CD4-positive, alpha-beta T cell treated with Interleukin-6 at 100 ng/mL for 8 hours (primary cell): ENCODE results near the gene PSME1.

ENCODE experiments used
- DNase-seq: peaks from one replicate; pipeline ENCODE4 v3.0.0-alpha.2; 2020; ENCODE audit warnings: mixed read lengths, low spot score

The PSME1 gene

GRCh38 chr14:24147761-24148428, 11.9 kb downstream of the PSME1 start:
- no peak for DNase-seq

GRCh38 chr14:24149302-24149969, 13.4 kb downstream of the PSME1 start:
- no peak for DNase-seq

- no peak for DNase-seq
Measured at GRCh38 chr14:24150061-24150460, 14.1 kb downstream of the PSME1 start.

- DNase-seq, result no peak
Measured at GRCh38 chr14:24150567-24150966, 14.6 kb downstream of the PSME1 start.

- no peak for DNase-seq
Measured at GRCh38 chr14:24150993-24151392, 15.0 kb downstream of the PSME1 start.

- no peak for DNase-seq
Measured at GRCh38 chr14:24151404-24152080, 15.5 kb downstream of the PSME1 start.

GRCh38 chr14:24155100-24155499, 19.1 kb downstream of the PSME1 start:
- no peak for DNase-seq

GRCh38 chr14:24156840-24157239, 20.8 kb downstream of the PSME1 start:
- DNase-seq, result no peak

- no peak for DNase-seq
Measured at GRCh38 chr14:24157331-24157730, 21.3 kb downstream of the PSME1 start.

GRCh38 chr14:24159777-24160498, 23.9 kb downstream of the PSME1 start:
- no peak for DNase-seq

- DNase-seq, result no peak
Measured at GRCh38 chr14:24160499-24160849, 24.5 kb downstream of the PSME1 start.

- DNase-seq, result peak; percentile 96
Measured at GRCh38 chr14:24160850-24161804, 25.1 kb downstream of the PSME1 start, which contains the start of gene IRF9. TSS of gene IRF9 (plus strand) at chr14:24161265. CDS start at chr14:24162145, 880 bp downstream.

- DNase-seq, result no peak
Measured at GRCh38 chr14:24162093-24162492, 26.1 kb downstream of the PSME1 start.

GRCh38 chr14:24164518-24164991, 28.6 kb downstream of the PSME1 start:
- no peak for DNase-seq

- no peak for DNase-seq
Measured at GRCh38 chr14:24165785-24166184, 29.8 kb downstream of the PSME1 start.

- DNase-seq, result no peak
Measured at GRCh38 chr14:24167469-24168114, 31.6 kb downstream of the PSME1 start.

- DNase-seq, result peak; percentile 73
Measured at GRCh38 chr14:24171422-24172260, 35.6 kb downstream of the PSME1 start, which contains the start of gene REC8. TSS of gene REC8 (plus strand) at chr14:24172080. CDS start at chr14:24172553, 473 bp downstream.

- no peak for DNase-seq
Measured at GRCh38 chr14:24172261-24172860, 36.4 kb downstream of the PSME1 start.

GRCh38 chr14:24172871-24173281, 36.9 kb downstream of the PSME1 start:
- no peak for DNase-seq
